Measurements from ENCODE around the gene ORAI2. TPM values are rescaled to one million over a fixed set of nuclear protein-coding genes. Genes with fewer than 3 reads are reported as not detected.

Gene ORAI2
- total and polyA plus RNA-seq, 9 donors, result 3.2 to 18.9 (median 15.6) TPM

- H3K4me1 ChIP-seq (ENCODE audit: insufficient read depth), result no peaks in the 10 kb centered on the region
- WGBS, 3 donors, result 73 to 79% (median 75%) methylated on average over 10 to 11 of the region's 11 CpGs
- no peak for DNase-seq
- H3K27me3 ChIP-seq, result no peaks in the 10 kb centered on the region
- no peaks in the 10 kb centered on the region for H3K36me3 ChIP-seq
- TF ChIP-seq EP300 (IDR thresholded peaks at IDR 0.05) (no peak), CTCF (IDR thresholded peaks at IDR 0.05) (no peak), POLR2A (IDR thresholded peaks at IDR 0.05) (no peak)
- no peaks in the 10 kb centered on the region for H3K9me3 ChIP-seq
- no peak overlapping the region for H3K27ac ChIP-seq
- H3K4me3 ChIP-seq, result no peak overlapping the region
- intact Hi-C loops (cut with DNase I), result no loop called here
Observed at GRCh38 chr7:102455596-102455995, 22.2 kb downstream of the ORAI2 start.

GRCh38 chr7:102456327-102456726 is 23.0 kb downstream of the ORAI2 start:
- Histone ChIP-seq H3K36me3 (no peaks in the 10 kb centered on the region), H3K27ac (no peak overlapping the region), H3K9me3 (no peaks in the 10 kb centered on the region), H3K27me3 (no peaks in the 10 kb centered on the region), H3K4me3 (no peak overlapping the region), H3K4me1 (ENCODE audit: insufficient read depth) (no peaks in the 10 kb centered on the region)
- intact Hi-C loops (cut with DNase I), result no loop called here
- whole genome bisulfite sequencing, 3 donors, result 60 to 69% (median 68%) methylated on average over 10 of the region's 10 CpGs
- DNase-seq, result no peak
- no peak for TF ChIP-seq POLR2A (IDR thresholded peaks at IDR 0.05)
- no peak for TF ChIP-seq CTCF (IDR thresholded peaks at IDR 0.05)
- no peak for TF ChIP-seq EP300 (IDR thresholded peaks at IDR 0.05)

- Histone ChIP-seq H3K27me3 (no peaks in the 10 kb centered on the region), H3K9me3 (no peaks in the 10 kb centered on the region), H3K4me1 (ENCODE audit: insufficient read depth) (no peaks in the 10 kb centered on the region), H3K27ac (no peak overlapping the region), H3K4me3 (no peak overlapping the region), H3K36me3 (no peaks in the 10 kb centered on the region)
- 85 to 86% (median 85%) methylated on average over 39 to 40 of the region's 40 CpGs for WGBS, 3 donors
- no peak for DNase-seq
- intact Hi-C loops (cut with DNase I), result no loop called here
- TF ChIP-seq EP300 (IDR thresholded peaks at IDR 0.05) (no peak), CTCF (IDR thresholded peaks at IDR 0.05) (no peak), POLR2A (IDR thresholded peaks at IDR 0.05) (no peak)
Observed at GRCh38 chr7:102457352-102457924, 24.1 kb downstream of the ORAI2 start.

- TF ChIP-seq CTCF (IDR thresholded peaks at IDR 0.05), result no peak
Observed at GRCh38 chr7:102459221-102459844, 26.0 kb downstream of the ORAI2 start.

More at GRCh38 chr7:102459221-102459844, 26.0 kb downstream of the ORAI2 start:
- intact Hi-C loops (cut with DNase I), result no loop called here
- Histone ChIP-seq H3K4me1 (ENCODE audit: insufficient read depth) (peaks cover 8% of the 10 kb centered on the region), H3K27ac (no peak overlapping the region), H3K27me3 (no peaks in the 10 kb centered on the region), H3K36me3 (no peaks in the 10 kb centered on the region), H3K4me3 (no peak overlapping the region), H3K9me3 (no peaks in the 10 kb centered on the region)
- no peak for DNase-seq
- whole genome bisulfite sequencing, 3 donors, result 90 to 96% (median 92%) methylated on average over 23 to 24 of the region's 24 CpGs
